BE2C (cell line): ENCODE measurements around the gene SPHK1.

ENCODE experiments used
- DNase-seq: peaks from one replicate; pipeline ENCODE4 v3.0.0-alpha.2; 2020
- H3K27me3 ChIP-seq: fragments of 250-450 bp; sonication (Bioruptor Pico); 2 replicates; pipeline ENCODE4 v1.5.1; 2020; ENCODE audit warnings: mild to moderate bottlenecking
- H3K36me3 ChIP-seq: fragments of 250-450 bp; sonication (Bioruptor Pico); 2 replicates; pipeline ENCODE4 v1.5.1; 2020; ENCODE audit warnings: mild to moderate bottlenecking
- H3K4me1 ChIP-seq: fragments of 250-450 bp; sonication (Bioruptor Pico); 2 replicates; pipeline ENCODE4 v1.5.1; 2020
- H3K4me3 ChIP-seq: 2 replicates; pipeline ENCODE4 v1.5.1; 2011; ENCODE audit warnings: low read depth, low read length
- H3K9me3 ChIP-seq: fragments of 250-450 bp; sonication (Bioruptor Pico); 2 replicates; pipeline ENCODE4 v1.5.1; 2020
- TF ChIP-seq, protein P1 (sequence below): IDR thresholded peaks from 2 replicates; pipeline ENCODE4 v1.5.1; 2012; ENCODE audit warnings: mild to moderate bottlenecking, low read depth, low read length

SPHK1 gene

DNA sequence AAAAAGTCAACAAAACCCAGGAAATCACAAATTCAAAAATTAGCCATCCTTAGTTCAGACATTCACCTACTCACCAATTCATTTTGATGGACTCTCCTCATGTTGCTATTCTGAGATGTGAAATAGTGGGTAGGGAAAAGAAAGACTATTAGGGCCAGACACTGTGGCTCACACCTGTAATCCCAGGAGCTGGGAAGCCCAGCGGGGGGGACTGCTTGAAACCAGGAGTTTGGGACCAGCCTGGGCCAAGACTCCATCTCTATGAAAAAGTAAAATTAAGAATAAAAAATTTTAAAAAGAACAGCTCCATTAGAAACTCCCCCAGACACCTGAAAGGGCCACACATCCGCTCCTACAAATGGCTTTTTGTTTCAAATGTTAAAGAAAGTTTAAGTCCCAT is 47.1 kb downstream of the SPHK1 start:
- no peak for DNase-seq
- Histone ChIP-seq H3K36me3 (no peaks in the 10 kb centered on the region), H3K4me1 (no peaks in the 10 kb centered on the region; the same call in 1 of the 2 replicates), H3K4me3 (no peak overlapping the region), H3K9me3 (no peaks in the 10 kb centered on the region), H3K27me3 (no peaks in the 10 kb centered on the region)
- TF ChIP-seq, protein P1, sequence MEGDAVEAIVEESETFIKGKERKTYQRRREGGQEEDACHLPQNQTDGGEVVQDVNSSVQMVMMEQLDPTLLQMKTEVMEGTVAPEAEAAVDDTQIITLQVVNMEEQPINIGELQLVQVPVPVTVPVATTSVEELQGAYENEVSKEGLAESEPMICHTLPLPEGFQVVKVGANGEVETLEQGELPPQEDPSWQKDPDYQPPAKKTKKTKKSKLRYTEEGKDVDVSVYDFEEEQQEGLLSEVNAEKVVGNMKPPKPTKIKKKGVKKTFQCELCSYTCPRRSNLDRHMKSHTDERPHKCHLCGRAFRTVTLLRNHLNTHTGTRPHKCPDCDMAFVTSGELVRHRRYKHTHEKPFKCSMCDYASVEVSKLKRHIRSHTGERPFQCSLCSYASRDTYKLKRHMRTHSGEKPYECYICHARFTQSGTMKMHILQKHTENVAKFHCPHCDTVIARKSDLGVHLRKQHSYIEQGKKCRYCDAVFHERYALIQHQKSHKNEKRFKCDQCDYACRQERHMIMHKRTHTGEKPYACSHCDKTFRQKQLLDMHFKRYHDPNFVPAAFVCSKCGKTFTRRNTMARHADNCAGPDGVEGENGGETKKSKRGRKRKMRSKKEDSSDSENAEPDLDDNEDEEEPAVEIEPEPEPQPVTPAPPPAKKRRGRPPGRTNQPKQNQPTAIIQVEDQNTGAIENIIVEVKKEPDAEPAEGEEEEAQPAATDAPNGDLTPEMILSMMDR = no peak

DNA sequence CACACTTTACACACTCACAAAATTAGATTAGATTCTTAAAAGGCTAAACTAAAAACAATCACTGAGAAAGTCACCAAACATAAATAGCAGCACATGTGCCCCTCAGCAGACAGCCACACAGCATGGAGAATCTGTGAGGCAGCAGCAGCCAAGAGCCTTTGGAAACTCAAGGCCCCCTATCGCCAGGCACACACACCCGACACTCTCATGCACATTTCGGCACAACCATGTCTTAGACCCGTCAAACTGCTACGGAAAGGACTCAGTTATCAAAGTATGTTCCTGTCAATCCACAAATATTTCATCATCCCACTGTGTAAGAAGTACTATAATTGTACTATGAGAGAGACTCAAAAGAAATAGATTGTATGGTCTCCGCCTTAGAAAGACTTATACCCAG is 47.6 kb downstream of the SPHK1 start:
- no peaks in the 10 kb centered on the region; the same call in 1 of the 2 replicates for H3K4me1 ChIP-seq
- H3K9me3 ChIP-seq = no peaks in the 10 kb centered on the region
- H3K36me3 ChIP-seq = no peaks in the 10 kb centered on the region
- TF ChIP-seq, protein P1 = no peak
- no peaks in the 10 kb centered on the region for H3K27me3 ChIP-seq
- DNase-seq = no peak
- no peak overlapping the region for H3K4me3 ChIP-seq

DNA sequence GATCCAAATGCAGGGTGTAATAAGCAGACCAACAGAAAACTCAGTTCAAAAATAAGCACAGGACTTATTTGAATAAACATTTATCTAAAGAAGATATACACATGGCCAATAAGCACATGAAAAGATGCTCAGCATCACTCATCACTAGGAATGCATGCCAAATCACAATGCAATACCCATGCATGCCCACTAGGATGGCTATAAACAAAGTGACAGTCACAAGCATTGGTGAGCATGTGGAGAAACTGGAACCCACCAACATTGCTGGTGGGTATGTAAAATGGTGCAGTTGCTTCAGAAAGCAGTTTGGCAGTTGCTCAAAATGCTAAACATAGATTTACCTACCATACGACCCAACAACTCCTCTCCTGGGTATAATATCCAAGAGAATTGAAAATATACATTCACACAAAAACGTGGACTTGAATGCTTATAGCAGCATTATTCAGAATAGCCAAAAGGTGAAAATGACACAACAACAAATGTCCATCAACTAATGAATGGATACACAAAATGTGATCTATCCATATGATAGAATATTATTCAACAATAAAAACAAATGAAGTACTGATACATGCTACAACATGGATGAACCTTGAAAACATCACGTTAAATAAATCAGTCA is 48.4 kb downstream of the SPHK1 start:
- H3K4me3 ChIP-seq = no peak overlapping the region
- H3K36me3 ChIP-seq = no peaks in the 10 kb centered on the region
- H3K27me3 ChIP-seq = no peaks in the 10 kb centered on the region
- TF ChIP-seq, protein P1 = peak; percentile 61
- DNase-seq = no peak
- no peaks in the 10 kb centered on the region; the same call in 1 of the 2 replicates for H3K4me1 ChIP-seq
- H3K9me3 ChIP-seq = no peaks in the 10 kb centered on the region

DNA sequence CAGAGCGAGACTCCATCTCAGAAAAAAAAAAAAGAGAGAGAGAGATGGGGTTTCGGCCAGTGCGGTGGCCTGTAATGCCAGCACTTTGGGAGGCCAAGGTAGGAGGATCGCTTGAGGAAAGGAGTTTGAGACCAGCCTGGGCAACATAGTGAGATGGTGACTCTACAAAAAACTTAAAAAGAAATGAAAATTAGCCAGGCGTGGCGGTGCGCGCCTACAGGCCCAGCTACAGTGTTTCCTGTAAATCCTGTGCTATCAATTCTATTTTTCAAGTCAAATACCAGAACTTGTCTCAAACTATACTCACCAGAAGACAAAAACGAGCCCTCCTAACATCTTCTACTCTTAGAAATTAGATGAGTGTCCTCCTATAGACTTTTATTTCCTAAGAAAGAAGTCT is 49.3 kb downstream of the SPHK1 start:
- TF ChIP-seq, protein P1 = no peak
- H3K27me3 ChIP-seq = no peaks in the 10 kb centered on the region
- no peaks in the 10 kb centered on the region for H3K9me3 ChIP-seq
- H3K36me3 ChIP-seq = no peaks in the 10 kb centered on the region
- H3K4me1 ChIP-seq = no peaks in the 10 kb centered on the region
- no peak for DNase-seq
- H3K4me3 ChIP-seq = no peak overlapping the region

DNA sequence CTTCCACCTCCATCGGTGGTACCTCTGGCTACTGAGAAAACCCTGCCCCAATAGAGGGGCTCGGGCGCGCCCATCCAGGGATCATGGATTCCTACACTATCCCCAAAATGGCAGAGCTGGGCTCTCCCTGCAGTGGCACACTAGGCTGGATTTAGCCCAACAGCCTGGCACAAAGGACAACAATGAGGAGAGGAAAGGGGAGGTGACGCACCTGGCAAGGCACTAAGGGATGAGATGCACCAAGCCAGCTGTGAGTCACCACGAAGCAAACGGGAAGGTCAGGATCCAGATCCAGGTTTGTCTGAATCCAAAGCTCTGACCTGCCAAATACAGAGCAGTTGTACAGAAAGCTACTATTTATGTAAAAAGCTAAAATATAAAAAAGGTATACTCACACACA is 50.5 kb downstream of the SPHK1 start:
- TF ChIP-seq, protein P1 = no peak
- no peak for DNase-seq
- no peak overlapping the region for H3K4me3 ChIP-seq
- no peaks in the 10 kb centered on the region for H3K9me3 ChIP-seq
- no peaks in the 10 kb centered on the region for H3K4me1 ChIP-seq
- no peaks in the 10 kb centered on the region for H3K36me3 ChIP-seq
- no peaks in the 10 kb centered on the region for H3K27me3 ChIP-seq

DNA sequence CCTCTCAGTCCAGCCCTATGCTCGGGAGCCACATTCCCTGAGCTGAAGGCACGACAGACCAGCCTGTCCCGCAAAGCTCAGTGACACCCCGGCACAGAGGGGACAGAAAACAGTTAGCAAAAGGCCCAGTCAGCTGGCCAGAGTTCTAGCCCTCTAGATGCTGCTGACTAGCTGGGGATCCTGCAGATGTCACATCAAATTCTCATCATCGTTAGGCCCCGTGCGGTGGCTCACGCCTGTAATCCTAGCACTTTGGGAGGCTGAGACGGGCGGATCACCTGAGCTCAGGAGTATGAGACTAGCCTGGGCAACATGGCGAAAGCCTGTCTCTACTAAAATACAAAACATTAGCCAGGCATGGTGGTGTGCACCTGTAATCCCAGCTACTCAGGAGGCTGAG is 51.3 kb downstream of the SPHK1 start:
- Histone ChIP-seq H3K36me3 (peaks cover 2% of the 10 kb centered on the region; the same call in 1 of the 2 replicates), H3K27me3 (no peaks in the 10 kb centered on the region), H3K4me1 (no peaks in the 10 kb centered on the region), H3K9me3 (no peaks in the 10 kb centered on the region), H3K4me3 (no peak overlapping the region)
- no peak for DNase-seq
- TF ChIP-seq, protein P1 = no peak
